ENCODE measurements around the gene EIF6.

EIF6 gene

GRCh38 chr20:35246723-35247122, 37.8 kb downstream of the EIF6 start:
- DNase-seq (ENCODE audit: extremely low read depth, low read depth): no peak
- TF ChIP-seq, protein P1, sequence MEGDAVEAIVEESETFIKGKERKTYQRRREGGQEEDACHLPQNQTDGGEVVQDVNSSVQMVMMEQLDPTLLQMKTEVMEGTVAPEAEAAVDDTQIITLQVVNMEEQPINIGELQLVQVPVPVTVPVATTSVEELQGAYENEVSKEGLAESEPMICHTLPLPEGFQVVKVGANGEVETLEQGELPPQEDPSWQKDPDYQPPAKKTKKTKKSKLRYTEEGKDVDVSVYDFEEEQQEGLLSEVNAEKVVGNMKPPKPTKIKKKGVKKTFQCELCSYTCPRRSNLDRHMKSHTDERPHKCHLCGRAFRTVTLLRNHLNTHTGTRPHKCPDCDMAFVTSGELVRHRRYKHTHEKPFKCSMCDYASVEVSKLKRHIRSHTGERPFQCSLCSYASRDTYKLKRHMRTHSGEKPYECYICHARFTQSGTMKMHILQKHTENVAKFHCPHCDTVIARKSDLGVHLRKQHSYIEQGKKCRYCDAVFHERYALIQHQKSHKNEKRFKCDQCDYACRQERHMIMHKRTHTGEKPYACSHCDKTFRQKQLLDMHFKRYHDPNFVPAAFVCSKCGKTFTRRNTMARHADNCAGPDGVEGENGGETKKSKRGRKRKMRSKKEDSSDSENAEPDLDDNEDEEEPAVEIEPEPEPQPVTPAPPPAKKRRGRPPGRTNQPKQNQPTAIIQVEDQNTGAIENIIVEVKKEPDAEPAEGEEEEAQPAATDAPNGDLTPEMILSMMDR (IDR thresholded peaks at IDR 0.05; ENCODE audit: low read depth, low read length): no peak

DNA sequence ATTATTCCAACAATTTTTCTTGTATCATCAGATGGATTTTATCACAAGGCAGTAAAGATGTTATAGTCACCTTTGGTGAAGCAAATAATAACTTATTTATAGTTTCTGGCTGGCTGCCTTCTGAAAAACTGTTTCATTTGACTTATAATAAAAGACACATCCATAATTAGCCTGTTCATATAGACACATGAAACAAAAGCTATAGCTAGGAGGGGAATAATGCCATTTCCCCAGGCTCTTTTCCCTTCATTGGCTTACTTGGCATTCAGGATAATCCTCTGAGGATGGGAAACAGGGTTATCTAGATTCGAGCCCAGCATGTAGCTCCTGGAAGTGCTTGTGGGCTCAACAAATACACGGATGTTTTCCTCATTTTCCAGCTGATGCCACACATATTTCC, 40.6 kb downstream of the EIF6 start:
- no peak for DNase-seq (ENCODE audit: extremely low read depth, low read depth)
- TF ChIP-seq, protein P1 (IDR thresholded peaks at IDR 0.05; ENCODE audit: low read depth, low read length): no peak

GRCh38 chr20:35243317-35243716, 41.3 kb downstream of the EIF6 start:
- DNase-seq (ENCODE audit: extremely low read depth, low read depth): no peak
- TF ChIP-seq, protein P1 (IDR thresholded peaks at IDR 0.05; ENCODE audit: low read depth, low read length): no peak

DNA sequence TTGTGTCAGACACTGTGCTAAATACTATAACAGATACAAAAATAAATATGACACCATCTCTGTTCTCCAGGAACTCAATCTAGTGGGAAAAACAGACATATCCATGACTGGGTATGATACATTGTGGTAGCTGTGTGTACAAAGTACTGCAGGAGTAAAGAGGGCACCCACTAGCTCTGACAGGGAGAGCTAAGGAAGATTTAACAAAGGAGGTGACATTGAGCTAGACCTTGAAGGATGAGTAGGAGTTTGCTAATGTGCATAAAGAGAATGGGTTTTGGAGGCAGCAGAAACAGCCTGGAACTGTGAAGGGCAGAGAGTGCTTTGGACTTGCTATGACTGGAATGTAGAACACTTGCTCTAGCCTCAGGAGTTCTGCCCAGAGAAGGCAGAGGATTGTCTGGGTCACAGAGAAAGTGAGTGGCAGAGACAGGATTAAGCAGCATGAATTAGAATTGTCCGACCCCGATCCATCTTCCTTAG, 43.7 kb downstream of the EIF6 start:
- no peak for DNase-seq (ENCODE audit: extremely low read depth, low read depth)

DNA sequence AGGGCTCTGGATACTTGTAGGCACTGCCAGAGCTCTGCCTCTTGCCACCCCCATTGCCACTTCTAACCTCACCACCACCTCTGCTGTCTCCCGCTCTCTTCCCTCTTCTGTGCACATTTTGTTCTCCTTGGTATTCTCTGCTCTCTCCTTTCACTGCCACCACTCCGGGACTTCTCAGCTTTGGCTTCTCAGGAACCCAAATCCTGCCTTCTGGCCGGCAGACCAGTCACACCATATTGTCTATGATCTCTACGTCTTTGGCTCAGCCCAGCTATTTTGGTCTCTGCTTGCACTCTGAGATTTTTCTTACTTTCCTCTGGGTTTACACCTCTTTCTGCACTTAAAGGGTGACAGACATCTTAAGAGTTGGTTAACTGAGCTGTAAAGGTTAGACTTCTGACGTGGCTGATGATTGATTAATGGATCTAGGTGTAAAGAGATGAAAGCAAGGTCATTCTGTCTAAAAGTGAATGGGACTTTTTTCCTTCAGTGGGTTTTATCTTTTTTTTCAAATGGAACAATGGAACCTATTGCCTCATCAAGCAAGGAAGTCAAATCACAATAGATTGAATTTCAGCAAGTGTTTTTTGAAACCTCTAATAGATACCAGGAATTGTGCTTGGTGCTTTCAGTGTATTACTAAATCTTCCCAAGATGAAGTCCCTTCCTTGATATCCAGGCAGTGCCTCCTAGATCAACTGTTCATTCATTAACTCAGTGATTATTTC, 44.3 kb downstream of the EIF6 start:
- no peak for DNase-seq (ENCODE audit: extremely low read depth, low read depth)
- TF ChIP-seq, protein P1 (IDR thresholded peaks at IDR 0.05; ENCODE audit: low read depth, low read length): no peak

More for the DNA sequence above, 43.7 kb downstream of the EIF6 start:
- TF ChIP-seq, protein P1 (IDR thresholded peaks at IDR 0.05; ENCODE audit: low read depth, low read length): no peak

DNA sequence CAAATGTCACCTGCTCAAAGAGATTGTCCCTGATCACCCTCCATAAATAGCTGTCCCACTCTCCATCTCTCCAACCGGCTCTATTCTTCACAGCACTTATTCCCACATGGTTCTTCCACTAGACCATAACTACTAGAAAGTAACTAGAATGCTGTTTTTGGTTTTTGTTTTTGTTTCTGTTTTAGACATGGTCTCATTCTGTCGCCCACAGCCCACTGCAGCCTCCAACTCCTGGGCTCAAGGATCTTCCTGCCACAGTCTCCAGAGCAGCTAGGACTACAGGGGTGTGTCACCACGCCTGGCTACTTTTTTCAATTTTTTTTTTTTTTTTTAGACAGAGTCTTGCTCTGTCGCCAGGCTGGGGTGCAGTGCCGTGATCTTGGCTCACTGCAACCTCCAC, 45.8 kb downstream of the EIF6 start:
- TF ChIP-seq, protein P1 (IDR thresholded peaks at IDR 0.05; ENCODE audit: low read depth, low read length): no peak
- no peak for DNase-seq (ENCODE audit: extremely low read depth, low read depth)

DNA sequence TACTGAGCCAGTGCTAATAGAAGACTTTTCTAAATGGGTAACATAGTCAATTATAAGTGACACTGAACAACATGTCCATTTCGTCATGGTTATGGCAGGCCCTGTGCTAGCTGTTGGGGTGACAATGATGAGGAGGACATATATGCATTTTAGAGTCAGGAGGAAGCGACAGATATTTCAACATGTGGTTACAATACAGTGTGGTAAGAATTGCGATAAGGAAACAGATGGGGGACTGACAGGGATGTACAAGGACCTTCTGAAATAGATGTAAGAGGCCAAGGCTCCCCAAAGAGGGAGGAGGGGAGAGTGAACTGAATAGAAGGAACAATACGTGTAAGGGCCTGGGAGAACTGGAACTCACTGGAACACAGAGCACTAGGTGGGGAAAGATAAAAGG, 46.4 kb downstream of the EIF6 start:
- TF ChIP-seq, protein P1 (IDR thresholded peaks at IDR 0.05; ENCODE audit: low read depth, low read length): no peak
- no peak for DNase-seq (ENCODE audit: extremely low read depth, low read depth)
